Measurements from ENCODE around the gene GPS1.
A peak's percentile ranks its signal among the peaks of the same experiment; 100 is the strongest.

GPS1 gene

DNA sequence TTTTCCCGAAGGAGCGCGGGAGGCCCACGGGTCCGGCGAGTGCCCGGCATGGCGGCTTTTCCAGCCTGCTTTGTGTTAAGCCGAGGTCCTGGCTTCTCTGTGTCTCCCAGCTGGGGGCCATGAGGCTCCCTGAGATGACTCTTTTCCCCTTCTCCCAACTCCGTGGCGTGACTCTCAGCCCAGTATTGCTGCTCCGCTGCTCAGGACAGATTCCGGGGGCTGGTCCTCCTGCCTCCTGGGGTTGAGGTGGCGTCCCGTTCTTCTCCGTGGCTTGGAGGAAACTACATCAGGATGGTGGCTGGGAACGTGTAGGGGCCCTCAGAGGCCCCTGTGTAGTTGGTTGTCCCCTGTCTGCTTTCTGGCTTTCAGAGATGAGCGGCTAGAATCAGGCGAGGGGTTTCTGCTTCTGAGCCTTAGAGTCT is 951 bp downstream of the GPS1 start:
- Histone ChIP-seq H3K4me3 (ENCODE audit: low read length) (peak overlapping the region; percentile 97), H3F3A (ENCODE audit: control insufficient read depth, insufficient read depth) (no peaks in the 10 kb centered on the region), H3K27me3 (ENCODE audit: control insufficient read depth, low read length) (no peaks in the 10 kb centered on the region), H3K9me2 (replicated peaks; ENCODE audit: control insufficient read depth, low read length) (no peaks in the 10 kb centered on the region), H4K20me1 (ENCODE audit: control insufficient read depth, insufficient read depth, low read depth, low read length) (peaks cover 3% of the 10 kb centered on the region; the same call in 1 of the 2 replicates), H3K9me3 (ENCODE audit: control insufficient read depth, insufficient read depth, low read length) (no peaks in the 10 kb centered on the region), H3K27ac (ENCODE audit: low read depth, low read length) (no peak overlapping the region), H3K4me2 (ENCODE audit: low read length) (peak overlapping the region; percentile 94), H3K4me1 (ENCODE audit: control insufficient read depth, low read length) (peaks cover 17% of the 10 kb centered on the region), H3K36me3 (ENCODE audit: control insufficient read depth, low read length) (peaks cover 35% of the 10 kb centered on the region), H3K79me2 (ENCODE audit: control insufficient read depth, low read length) (peaks cover 19% of the 10 kb centered on the region)
- no peak for TF ChIP-seq EZH2phosphoT487 (IDR thresholded peaks at IDR 0.05; ENCODE audit: borderline replicate concordance, low read length)
- TF ChIP-seq, protein P1, sequence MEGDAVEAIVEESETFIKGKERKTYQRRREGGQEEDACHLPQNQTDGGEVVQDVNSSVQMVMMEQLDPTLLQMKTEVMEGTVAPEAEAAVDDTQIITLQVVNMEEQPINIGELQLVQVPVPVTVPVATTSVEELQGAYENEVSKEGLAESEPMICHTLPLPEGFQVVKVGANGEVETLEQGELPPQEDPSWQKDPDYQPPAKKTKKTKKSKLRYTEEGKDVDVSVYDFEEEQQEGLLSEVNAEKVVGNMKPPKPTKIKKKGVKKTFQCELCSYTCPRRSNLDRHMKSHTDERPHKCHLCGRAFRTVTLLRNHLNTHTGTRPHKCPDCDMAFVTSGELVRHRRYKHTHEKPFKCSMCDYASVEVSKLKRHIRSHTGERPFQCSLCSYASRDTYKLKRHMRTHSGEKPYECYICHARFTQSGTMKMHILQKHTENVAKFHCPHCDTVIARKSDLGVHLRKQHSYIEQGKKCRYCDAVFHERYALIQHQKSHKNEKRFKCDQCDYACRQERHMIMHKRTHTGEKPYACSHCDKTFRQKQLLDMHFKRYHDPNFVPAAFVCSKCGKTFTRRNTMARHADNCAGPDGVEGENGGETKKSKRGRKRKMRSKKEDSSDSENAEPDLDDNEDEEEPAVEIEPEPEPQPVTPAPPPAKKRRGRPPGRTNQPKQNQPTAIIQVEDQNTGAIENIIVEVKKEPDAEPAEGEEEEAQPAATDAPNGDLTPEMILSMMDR (IDR thresholded peaks at IDR 0.05; ENCODE audit: low read depth, low read length, poor library complexity, severe bottlenecking): no peak

DNA sequence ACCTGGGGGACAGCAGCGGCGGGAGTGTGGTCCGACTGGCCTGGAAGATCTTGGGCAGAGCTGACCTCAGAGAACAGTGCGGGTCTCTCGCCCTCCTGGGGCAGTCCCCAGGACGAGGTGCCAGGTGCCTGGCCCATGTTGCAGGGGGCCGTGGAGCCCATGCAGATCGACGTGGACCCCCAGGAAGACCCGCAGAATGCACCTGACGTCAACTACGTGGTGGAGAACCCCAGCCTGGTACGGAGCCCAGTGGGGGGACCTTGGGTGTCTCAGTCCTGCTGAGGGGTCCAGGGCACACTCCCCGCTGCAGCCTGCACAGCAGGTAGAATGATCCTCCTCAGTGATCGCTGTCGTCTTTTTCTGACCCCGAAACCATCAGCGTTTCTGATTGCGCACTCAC is 1.4 kb downstream of the GPS1 start:
- Histone ChIP-seq H3K27ac (ENCODE audit: low read depth, low read length) (no peak overlapping the region), H3K36me3 (ENCODE audit: control insufficient read depth, low read length) (peaks cover 40% of the 10 kb centered on the region), H4K20me1 (ENCODE audit: control insufficient read depth, insufficient read depth, low read depth, low read length) (peaks cover 3% of the 10 kb centered on the region; the same call in 1 of the 2 replicates), H3K27me3 (ENCODE audit: control insufficient read depth, low read length) (no peaks in the 10 kb centered on the region), H3K9me3 (ENCODE audit: control insufficient read depth, insufficient read depth, low read length) (no peaks in the 10 kb centered on the region), H3K4me3 (ENCODE audit: low read length) (peak overlapping the region; percentile 97), H3K79me2 (ENCODE audit: control insufficient read depth, low read length) (peaks cover 19% of the 10 kb centered on the region), H3K4me2 (ENCODE audit: low read length) (peak overlapping the region; percentile 94), H3K4me1 (ENCODE audit: control insufficient read depth, low read length) (peaks cover 17% of the 10 kb centered on the region), H3K9me2 (replicated peaks; ENCODE audit: control insufficient read depth, low read length) (no peaks in the 10 kb centered on the region), H3F3A (ENCODE audit: control insufficient read depth, insufficient read depth) (no peaks in the 10 kb centered on the region)
- no peak for TF ChIP-seq EZH2phosphoT487 (IDR thresholded peaks at IDR 0.05; ENCODE audit: borderline replicate concordance, low read length)
- TF ChIP-seq, protein P1 (IDR thresholded peaks at IDR 0.05; ENCODE audit: low read depth, low read length, poor library complexity, severe bottlenecking): no peak

DNA sequence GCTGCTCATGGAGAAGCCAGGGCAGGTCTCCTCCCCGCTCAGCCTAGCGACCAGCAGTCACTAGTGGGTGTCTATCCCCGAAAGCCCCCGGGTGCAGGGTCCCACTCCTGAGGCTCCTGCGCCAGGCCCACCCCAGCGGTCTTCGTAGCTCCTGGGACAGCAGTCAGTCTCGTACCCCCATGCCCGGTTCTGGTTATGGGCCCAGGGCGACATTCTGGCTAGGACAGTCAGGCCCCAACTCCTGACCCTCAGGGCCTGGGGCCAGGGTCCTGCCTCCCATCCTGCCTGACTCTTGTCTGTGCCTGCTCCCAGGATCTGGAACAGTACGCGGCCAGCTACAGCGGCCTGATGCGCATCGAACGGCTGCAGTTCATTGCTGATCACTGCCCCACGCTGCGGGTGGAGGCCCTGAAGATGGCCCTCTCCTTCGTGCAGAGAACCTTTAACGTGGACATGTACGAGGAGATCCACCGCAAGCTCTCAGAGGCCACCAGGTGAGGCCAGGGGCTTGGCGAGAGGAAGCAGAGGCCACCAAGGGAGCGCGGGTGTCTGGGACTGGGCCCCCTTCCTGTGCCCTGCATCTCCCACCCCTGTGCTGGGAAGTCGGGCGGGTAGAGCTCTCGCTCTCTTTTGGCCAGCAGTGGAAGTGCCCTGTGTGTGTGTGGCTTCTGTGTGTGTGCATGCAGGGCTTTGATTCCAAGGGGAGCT is 2.0 kb downstream of the GPS1 start:
- H3K27ac ChIP-seq (ENCODE audit: low read depth, low read length): no peak overlapping the region
- no peak overlapping the region for H3K4me3 ChIP-seq (ENCODE audit: low read length)
- H3K4me2 ChIP-seq (ENCODE audit: low read length): peak overlapping the region; percentile 94
- H3F3A ChIP-seq (ENCODE audit: control insufficient read depth, insufficient read depth): no peaks in the 10 kb centered on the region
- H4K20me1 ChIP-seq (ENCODE audit: control insufficient read depth, insufficient read depth, low read depth, low read length): peaks cover 3% of the 10 kb centered on the region; the same call in 1 of the 2 replicates
- no peak for TF ChIP-seq EZH2phosphoT487 (IDR thresholded peaks at IDR 0.05; ENCODE audit: borderline replicate concordance, low read length)
- TF ChIP-seq, protein P1 (IDR thresholded peaks at IDR 0.05; ENCODE audit: low read depth, low read length, poor library complexity, severe bottlenecking): no peak
- H3K9me3 ChIP-seq (ENCODE audit: control insufficient read depth, insufficient read depth, low read length): no peaks in the 10 kb centered on the region
- peaks cover 46% of the 10 kb centered on the region for H3K36me3 ChIP-seq (ENCODE audit: control insufficient read depth, low read length)
- H3K27me3 ChIP-seq (ENCODE audit: control insufficient read depth, low read length): no peaks in the 10 kb centered on the region
- H3K9me2 ChIP-seq (replicated peaks; ENCODE audit: control insufficient read depth, low read length): no peaks in the 10 kb centered on the region
- H3K4me1 ChIP-seq (ENCODE audit: control insufficient read depth, low read length): peaks cover 17% of the 10 kb centered on the region
- peaks cover 19% of the 10 kb centered on the region for H3K79me2 ChIP-seq (ENCODE audit: control insufficient read depth, low read length)

All from DOHH2 (cell line).